HG03103 (cell line): ENCODE data around the gene ISY1.
"Not testable (repeated sequence)": the region's sequence is repeated elsewhere in the genome, so short reads cannot be mapped to it uniquely, and the experiment has no call there.

ENCODE experiments used
- ATAC-seq: cut with Tn5 transposase; IDR thresholded peaks from one replicate; pipeline ENCODE4 v1.9.1; 2021; ENCODE audit warnings: low read depth; ENCODE audit not compliant: unreplicated experiment

ISY1 gene

GRCh38 chr3:129160891-129161859 lies at the start of gene ISY1:
ISY1 (minus strand) TSS chr3:129161063; CDS start chr3:129160975, 88 bp downstream.
- ATAC-seq, result peak; percentile 72

- no peak for ATAC-seq
These were observed 46.6 kb upstream of the ISY1 start for GRCh38 chr3:129207479-129207878.

- no peak for ATAC-seq
These were observed 44.4 kb upstream of the ISY1 start for GRCh38 chr3:129205109-129205832.

- no peak for ATAC-seq
These were observed 43.6 kb upstream of the ISY1 start for GRCh38 chr3:129204473-129204872.

GRCh38 chr3:129199366-129199765 lies 38.5 kb upstream of the ISY1 start:
- ATAC-seq, result no peak

- ATAC-seq, result no peak
These were observed 36.5 kb upstream of the ISY1 start for GRCh38 chr3:129197321-129197720.

GRCh38 chr3:129196601-129197000 lies 35.7 kb upstream of the ISY1 start:
- no peak for ATAC-seq

- no peak for ATAC-seq
These were observed 34.9 kb upstream of the ISY1 start for GRCh38 chr3:129195731-129196256.

- ATAC-seq, result not testable (repeated sequence)
These were observed 28.9 kb upstream of the ISY1 start for GRCh38 chr3:129189793-129190192.

GRCh38 chr3:129187857-129188256 lies 27.0 kb upstream of the ISY1 start:
- ATAC-seq, result no peak

- no peak for ATAC-seq
These were observed 24.9 kb upstream of the ISY1 start for GRCh38 chr3:129185783-129186182.

GRCh38 chr3:129184784-129185542 lies 24.1 kb upstream of the ISY1 start:
- not testable (repeated sequence) for ATAC-seq

- no peak for ATAC-seq
These were observed 23.5 kb upstream of the ISY1 start for GRCh38 chr3:129184396-129184657.

- peak; percentile 96 for ATAC-seq
These were observed 22.9 kb upstream of the ISY1 start, which contains the start of gene CNBP for GRCh38 chr3:129183569-129184395. CNBP (minus strand) TSS chr3:129183896; CDS start chr3:129171757, 12,139 bp downstream.

- no peak for ATAC-seq
These were observed 21.7 kb upstream of the ISY1 start for GRCh38 chr3:129182390-129183185.

GRCh38 chr3:129181819-129182218 lies 21.0 kb upstream of the ISY1 start:
- ATAC-seq, result no peak

- ATAC-seq, result no peak
These were observed 19.6 kb upstream of the ISY1 start for GRCh38 chr3:129180461-129180860.

- ATAC-seq, result no peak
These were observed 15.2 kb upstream of the ISY1 start for GRCh38 chr3:129176051-129176450.

- ATAC-seq, result no peak
These were observed 12.9 kb upstream of the ISY1 start for GRCh38 chr3:129173725-129174124.
